ENCODE data around the gene CACNG6. TPM values are rescaled to one million over a fixed set of nuclear protein-coding genes. Genes with fewer than 3 reads are reported as not detected.

CACNG6 gene
- total RNA-seq, 1 donor from 2014 or later, result not detected

DNA sequence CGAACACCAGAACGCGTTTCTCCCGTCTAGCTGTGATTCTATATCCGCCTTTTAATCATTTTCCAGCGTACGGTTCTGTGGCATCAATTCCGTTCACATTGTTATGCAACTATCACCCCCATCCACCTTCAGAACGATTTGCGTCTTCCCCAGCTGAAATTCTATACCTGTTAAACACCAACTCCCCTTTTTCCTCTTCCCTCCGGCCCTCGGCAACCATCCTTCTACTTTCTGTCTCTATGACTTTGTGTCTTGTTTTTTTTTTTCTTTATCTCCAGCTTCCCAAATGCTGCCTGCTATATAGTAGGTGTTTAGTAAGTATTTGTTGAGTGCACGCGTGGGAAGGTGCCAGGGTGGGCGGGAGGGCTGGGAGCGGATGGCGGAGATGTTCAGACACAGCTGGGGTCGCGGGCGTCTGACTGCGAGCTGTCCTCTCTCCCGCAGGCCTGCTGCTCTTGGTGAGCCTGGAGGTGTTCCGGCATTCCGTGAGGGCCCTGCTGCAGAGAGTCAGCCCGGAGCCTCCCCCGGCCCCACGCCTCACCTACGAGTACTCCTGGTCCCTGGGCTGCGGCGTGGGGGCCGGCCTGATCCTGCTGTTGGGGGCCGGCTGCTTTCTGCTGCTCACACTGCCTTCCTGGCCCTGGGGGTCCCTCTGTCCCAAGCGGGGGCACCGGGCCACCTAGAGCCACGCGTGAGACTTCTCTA is 20.2 kb downstream of the CACNG6 start:
- Histone ChIP-seq H2AFZ (replicated peaks) (no peak overlapping the region), H3K4me3 (no peak overlapping the region), H3K4me2 (no peak overlapping the region), H3K27ac (no peak overlapping the region), H4K20me1 (ENCODE audit: low read depth) (no peaks in the 10 kb centered on the region), H3K9me3 (ENCODE audit: low read depth) (no peaks in the 10 kb centered on the region), H3K27me3 (no peaks in the 10 kb centered on the region), H3K79me2 (ENCODE audit: low read depth) (no peaks in the 10 kb centered on the region), H3F3A (ENCODE audit: low read depth) (no peaks in the 10 kb centered on the region), H3K9ac (no peak overlapping the region), H3K36me3 (no peaks in the 10 kb centered on the region), H3K4me1 (peaks cover 4% of the 10 kb centered on the region)
- Mint-ChIP-seq H3K4me3 (no peak overlapping the region), H3K4me1 (peaks cover 29% of the 10 kb centered on the region), H3K36me3 (no peaks in the 10 kb centered on the region), H3K27ac (peak overlapping the region; percentile 74), H3K9me3 (peaks cover 10% of the 10 kb centered on the region), H3K27me3 (ENCODE audit: insufficient read depth, low read depth) (peaks cover 7% of the 10 kb centered on the region)
- DNase-seq (ENCODE audit: low spot score), result peak; percentile 34
- TF ChIP-seq CTCF (IDR thresholded peaks at IDR 0.05) (no peak), EZH2phosphoT487 (IDR thresholded peaks at IDR 0.05) (no peak)

- H3K9me3 ChIP-seq (ENCODE audit: low read depth), result no peaks in the 10 kb centered on the region
- TF ChIP-seq CTCF (IDR thresholded peaks at IDR 0.05) (no peak), EZH2 (IDR thresholded peaks at IDR 0.05) (no peak), EZH2phosphoT487 (IDR thresholded peaks at IDR 0.05) (no peak)
Measured at GRCh38 chr19:54013866-54014265, 22.4 kb downstream of the CACNG6 start.

DNA sequence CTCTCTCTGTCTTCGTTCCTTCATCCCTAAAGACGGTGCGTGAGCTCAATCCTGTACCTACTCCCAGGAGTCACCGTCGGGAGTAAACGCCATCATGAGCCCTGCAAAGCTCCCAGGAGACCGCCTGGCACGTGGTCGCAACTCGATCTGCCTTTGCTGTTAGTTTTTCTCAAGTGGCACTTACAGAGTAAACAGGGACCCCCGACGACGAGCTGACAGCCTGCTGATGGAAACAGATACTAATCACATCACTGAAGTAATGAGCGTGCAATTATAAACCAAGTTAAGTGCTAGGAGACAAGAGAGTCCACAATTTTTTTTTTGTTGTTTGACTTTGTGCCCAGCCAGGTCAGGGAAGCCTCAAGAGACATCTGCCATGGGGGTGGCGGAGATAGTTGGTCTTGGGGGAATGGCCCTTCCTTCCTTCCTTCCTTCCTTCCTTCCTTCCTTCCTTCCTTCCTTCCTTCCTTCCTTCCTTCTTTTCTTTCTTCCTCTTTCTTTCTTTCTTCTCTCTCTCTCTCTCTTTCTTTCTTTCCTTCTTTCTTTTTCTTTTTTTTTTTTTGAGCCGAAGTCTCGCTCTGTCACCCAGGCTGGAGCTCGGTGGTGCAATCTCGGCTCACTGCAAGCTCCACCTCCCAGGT is 23.6 kb downstream of the CACNG6 start:
- Mint-ChIP-seq H3K27me3 (ENCODE audit: insufficient read depth, low read depth) (peaks cover 5% of the 10 kb centered on the region), H3K4me1 (peaks cover 30% of the 10 kb centered on the region), H3K36me3 (no peaks in the 10 kb centered on the region), H3K27ac (peak overlapping the region; percentile 38), H3K9me3 (peaks cover 16% of the 10 kb centered on the region), H3K4me3 (no peak overlapping the region)
- no peak for TF ChIP-seq EZH2 (IDR thresholded peaks at IDR 0.05)
- TF ChIP-seq CTCF (IDR thresholded peaks at IDR 0.05), result no peak
- TF ChIP-seq EZH2phosphoT487 (IDR thresholded peaks at IDR 0.05), result no peak
- Histone ChIP-seq H3K9me3 (ENCODE audit: low read depth) (no peaks in the 10 kb centered on the region), H3F3A (ENCODE audit: low read depth) (no peaks in the 10 kb centered on the region), H3K4me1 (peaks cover 4% of the 10 kb centered on the region), H3K9ac (no peak overlapping the region), H2AFZ (replicated peaks) (no peak overlapping the region), H3K27ac (no peak overlapping the region), H4K20me1 (ENCODE audit: low read depth) (no peaks in the 10 kb centered on the region), H3K36me3 (no peaks in the 10 kb centered on the region), H3K4me3 (no peak overlapping the region), H3K4me2 (no peak overlapping the region), H3K79me2 (ENCODE audit: low read depth) (no peaks in the 10 kb centered on the region), H3K27me3 (no peaks in the 10 kb centered on the region)
- DNase-seq (ENCODE audit: low spot score), result no peak

More at GRCh38 chr19:54013866-54014265, 22.4 kb downstream of the CACNG6 start:
- no peaks in the 10 kb centered on the region for H3F3A ChIP-seq (ENCODE audit: low read depth)
- Mint-ChIP-seq H3K4me3 (no peak overlapping the region), H3K36me3 (no peaks in the 10 kb centered on the region), H3K9me3 (peaks cover 16% of the 10 kb centered on the region), H3K27me3 (ENCODE audit: insufficient read depth, low read depth) (peaks cover 7% of the 10 kb centered on the region), H3K4me1 (peaks cover 27% of the 10 kb centered on the region), H3K27ac (no peak overlapping the region)
- H3K36me3 ChIP-seq, result no peaks in the 10 kb centered on the region
- no peaks in the 10 kb centered on the region for H4K20me1 ChIP-seq (ENCODE audit: low read depth)
- H3K27ac ChIP-seq, result no peak overlapping the region
- H3K4me1 ChIP-seq, result peaks cover 4% of the 10 kb centered on the region
- DNase-seq (ENCODE audit: low spot score), result no peak
- no peak overlapping the region for H3K9ac ChIP-seq
- H3K4me2 ChIP-seq, result no peak overlapping the region
- H3K4me3 ChIP-seq, result no peak overlapping the region
- no peaks in the 10 kb centered on the region for H3K79me2 ChIP-seq (ENCODE audit: low read depth)
- no peaks in the 10 kb centered on the region for H3K27me3 ChIP-seq
- no peak overlapping the region for H2AFZ ChIP-seq (replicated peaks)
